GM06990 (cell line): ENCODE data around the gene MED13L.

Source experiments
- DNase-seq: peaks from one replicate; pipeline ENCODE4 v3.0.0-alpha.2; 2011; ENCODE audit not compliant: insufficient read length; ENCODE audit errors: extremely low read depth
- H3K27me3 ChIP-seq: replicated peaks from 2 replicates; pipeline ENCODE4 v1.6.0; 2011; ENCODE audit warnings: low read length; ENCODE audit not compliant: control insufficient read depth, insufficient read depth
- H3K36me3 ChIP-seq: 2 replicates; pipeline ENCODE4 v1.5.1; 2011; ENCODE audit warnings: low read length; ENCODE audit not compliant: control insufficient read depth, insufficient read depth
- H3K4me3 ChIP-seq: replicated peaks from 2 replicates; pipeline ENCODE4 v1.5.1; 2011; ENCODE audit warnings: low read depth, mild to moderate bottlenecking, control low read depth, low read length
- CTCF ChIP-seq: IDR thresholded peaks from 2 replicates; pipeline ENCODE4 v1.5.1; 2011; ENCODE audit warnings: low read length, control low read depth, mild to moderate bottlenecking, inconsistent platforms; ENCODE audit not compliant: insufficient read depth, poor library complexity, severe bottlenecking

MED13L gene

GRCh38 chr12:116067892-116068291 is 209.6 kb downstream of the MED13L start:
- H3K36me3 ChIP-seq: no peaks in the 10 kb centered on the region
- TF ChIP-seq CTCF: no peak
- no peaks in the 10 kb centered on the region for H3K27me3 ChIP-seq
- no peak for DNase-seq
- no peak overlapping the region for H3K4me3 ChIP-seq

DNA sequence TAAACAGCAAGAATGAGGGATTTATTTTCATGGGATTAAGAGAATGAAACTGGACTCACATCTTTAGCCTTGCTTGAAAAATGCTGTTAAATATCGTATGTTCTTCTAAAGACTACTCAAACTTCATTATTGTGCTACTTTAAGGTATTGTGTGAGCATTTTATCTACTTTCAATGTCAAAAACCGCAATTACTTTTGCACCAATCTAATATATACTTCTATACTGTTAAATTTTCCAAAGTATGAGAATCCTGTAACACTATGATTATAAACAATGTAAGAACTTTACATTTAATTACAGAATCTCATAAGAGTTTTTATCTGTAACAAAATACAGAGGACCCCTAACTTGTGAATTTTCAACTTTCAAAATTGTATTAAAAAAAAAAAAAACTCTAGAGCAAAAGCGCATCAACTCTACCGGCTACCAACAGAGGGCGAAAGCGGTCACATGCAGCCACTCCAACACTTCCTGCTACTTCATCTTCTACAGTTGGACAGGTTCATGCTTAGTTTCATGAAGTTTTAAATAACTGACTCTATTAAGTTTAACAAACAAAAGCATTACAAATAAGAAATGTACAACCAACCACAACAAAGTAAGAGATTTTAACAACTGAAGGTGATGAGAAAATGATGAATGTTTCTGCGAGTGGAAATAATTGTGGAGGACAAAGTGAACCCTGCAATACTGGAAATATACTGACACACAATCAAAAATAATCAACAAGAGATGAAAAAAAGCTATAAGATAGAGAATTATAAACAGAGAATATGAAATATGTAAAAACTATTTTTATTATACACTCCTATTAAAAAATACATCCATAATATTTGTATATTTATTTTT is 210.9 kb downstream of the MED13L start:
- Histone ChIP-seq H3K4me3 (no peak overlapping the region), H3K36me3 (no peaks in the 10 kb centered on the region), H3K27me3 (no peaks in the 10 kb centered on the region)
- TF ChIP-seq CTCF: peak; percentile 92
- DNase-seq: no peak

- no peak for DNase-seq
- TF ChIP-seq CTCF: no peak
- Histone ChIP-seq H3K27me3 (no peaks in the 10 kb centered on the region), H3K36me3 (no peaks in the 10 kb centered on the region), H3K4me3 (no peak overlapping the region)
Measured at GRCh38 chr12:116065606-116066005, 211.9 kb downstream of the MED13L start.

- TF ChIP-seq CTCF: no peak
- DNase-seq: no peak
- Histone ChIP-seq H3K4me3 (no peak overlapping the region), H3K27me3 (no peaks in the 10 kb centered on the region), H3K36me3 (no peaks in the 10 kb centered on the region)
Measured at GRCh38 chr12:116064493-116064892, 213.0 kb downstream of the MED13L start.

DNA sequence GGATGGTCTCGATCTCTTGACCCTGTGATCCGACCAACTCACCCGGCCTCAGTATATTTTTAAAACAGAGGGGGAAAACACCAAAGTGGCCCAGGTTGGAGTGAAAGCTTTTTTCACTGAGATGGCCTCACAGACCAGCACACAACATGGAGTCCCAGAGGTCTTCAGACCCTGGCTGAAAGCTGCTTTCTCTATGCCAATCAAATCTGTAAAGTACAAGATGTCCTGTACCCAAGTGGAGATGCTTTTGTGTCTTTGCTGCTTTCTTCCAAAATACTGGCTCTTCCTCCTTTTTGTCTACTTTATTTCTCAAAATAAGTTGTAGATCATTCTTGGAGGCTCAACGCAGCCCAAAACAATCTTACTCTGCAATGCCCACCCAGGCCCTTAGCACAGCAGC is 214.8 kb downstream of the MED13L start:
- no peak for TF ChIP-seq CTCF
- H3K27me3 ChIP-seq: no peaks in the 10 kb centered on the region
- H3K4me3 ChIP-seq: no peak overlapping the region
- DNase-seq: no peak
- H3K36me3 ChIP-seq: no peaks in the 10 kb centered on the region
